GM18502 (cell line): ENCODE results near the gene TMX2.

Experiments used
- ATAC-seq: cut with Tn5 transposase; IDR thresholded peaks from one replicate; pipeline ENCODE4 v1.9.1; 2021; ENCODE audit warnings: mild to moderate bottlenecking; ENCODE audit not compliant: unreplicated experiment, poor library complexity

TMX2 gene

GRCh38 chr11:57788703-57789088 lies 76.3 kb downstream of the TMX2 start:
- ATAC-seq, result no peak
